ENCODE data around the gene PLEKHA5.

DNA sequence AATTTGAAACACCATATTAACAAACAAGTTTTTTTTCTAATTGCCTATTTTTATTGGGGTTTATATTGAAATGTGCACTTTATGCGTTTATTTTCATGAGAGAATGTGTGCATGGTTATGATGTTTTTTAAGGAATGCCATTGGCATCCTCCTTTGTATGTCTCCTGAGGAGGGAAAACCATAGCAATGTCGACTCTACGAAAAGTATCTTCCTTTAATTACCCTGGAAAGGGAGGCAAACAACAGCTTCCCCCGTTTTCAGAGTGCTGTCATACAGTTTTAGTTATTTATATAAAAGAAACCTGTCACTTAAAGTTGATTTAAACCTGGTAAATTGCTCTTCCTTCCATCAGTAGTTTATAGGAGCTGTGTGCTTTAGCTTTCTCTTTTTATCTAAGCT lies 117.4 kb downstream of the PLEKHA5 start:
- TF ChIP-seq CTCF (IDR thresholded peaks at IDR 0.05; ENCODE audit: low read depth, low read length) = no peak
- no peak for TF ChIP-seq EZH2phosphoT487 (IDR thresholded peaks at IDR 0.05; ENCODE audit: low read depth)

All from OCI-LY3 (cell line).